Measurements from ENCODE around the gene SCYGR1.

DNA sequence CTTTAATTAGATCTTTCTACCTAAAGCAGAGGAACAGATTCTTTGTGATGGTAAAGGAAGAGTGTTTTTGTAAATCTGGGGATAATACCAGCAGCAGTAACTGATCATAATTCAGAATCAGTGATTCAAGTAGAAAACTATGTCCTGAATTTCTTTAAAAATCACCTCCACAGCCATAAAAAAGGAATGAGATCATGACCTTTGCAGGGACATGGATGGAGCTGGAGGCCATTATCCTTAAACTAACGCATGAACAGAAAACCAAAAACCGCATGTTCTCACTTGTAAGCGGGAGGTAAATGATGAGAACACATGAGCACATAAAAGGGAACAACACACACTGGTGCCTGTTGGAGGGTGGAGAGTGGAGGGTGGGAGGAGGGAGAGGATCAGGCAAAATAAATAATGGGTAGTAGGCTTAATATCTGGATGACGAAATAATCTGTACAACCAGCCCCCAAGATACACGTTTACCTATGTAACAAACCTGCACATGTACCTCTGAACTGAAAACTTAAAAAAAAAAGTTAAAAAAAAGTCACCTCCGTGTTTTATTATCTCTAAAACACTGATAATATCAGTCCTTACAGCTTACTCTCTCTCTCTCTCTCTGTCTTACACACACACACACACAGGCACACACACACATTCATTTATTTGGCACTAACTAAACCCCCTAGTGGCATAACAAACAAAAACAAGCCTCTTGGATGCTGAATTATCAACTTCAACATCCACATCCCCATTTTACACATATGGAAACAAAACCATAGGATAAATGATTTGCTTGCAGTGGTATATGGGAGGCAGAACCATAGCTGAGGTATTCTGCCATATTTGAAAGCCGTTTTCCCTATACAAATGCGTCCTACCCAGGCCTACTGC, 10.0 kb downstream of the SCYGR1 start:
- TF ChIP-seq, protein P1, sequence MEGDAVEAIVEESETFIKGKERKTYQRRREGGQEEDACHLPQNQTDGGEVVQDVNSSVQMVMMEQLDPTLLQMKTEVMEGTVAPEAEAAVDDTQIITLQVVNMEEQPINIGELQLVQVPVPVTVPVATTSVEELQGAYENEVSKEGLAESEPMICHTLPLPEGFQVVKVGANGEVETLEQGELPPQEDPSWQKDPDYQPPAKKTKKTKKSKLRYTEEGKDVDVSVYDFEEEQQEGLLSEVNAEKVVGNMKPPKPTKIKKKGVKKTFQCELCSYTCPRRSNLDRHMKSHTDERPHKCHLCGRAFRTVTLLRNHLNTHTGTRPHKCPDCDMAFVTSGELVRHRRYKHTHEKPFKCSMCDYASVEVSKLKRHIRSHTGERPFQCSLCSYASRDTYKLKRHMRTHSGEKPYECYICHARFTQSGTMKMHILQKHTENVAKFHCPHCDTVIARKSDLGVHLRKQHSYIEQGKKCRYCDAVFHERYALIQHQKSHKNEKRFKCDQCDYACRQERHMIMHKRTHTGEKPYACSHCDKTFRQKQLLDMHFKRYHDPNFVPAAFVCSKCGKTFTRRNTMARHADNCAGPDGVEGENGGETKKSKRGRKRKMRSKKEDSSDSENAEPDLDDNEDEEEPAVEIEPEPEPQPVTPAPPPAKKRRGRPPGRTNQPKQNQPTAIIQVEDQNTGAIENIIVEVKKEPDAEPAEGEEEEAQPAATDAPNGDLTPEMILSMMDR (IDR thresholded peaks at IDR 0.05), result no peak
- no peak for TF ChIP-seq POLR2A (IDR thresholded peaks at IDR 0.05)

Data from thyroid gland (tissue), 4 donors.